ENCODE data around the gene CHIC2. TPM values are rescaled to one million over a fixed set of nuclear protein-coding genes. Genes with fewer than 3 reads are reported as not detected.

The CHIC2 gene
- total RNA-seq, 1 experiment from 2014 or later = 8.2 TPM

DNA sequence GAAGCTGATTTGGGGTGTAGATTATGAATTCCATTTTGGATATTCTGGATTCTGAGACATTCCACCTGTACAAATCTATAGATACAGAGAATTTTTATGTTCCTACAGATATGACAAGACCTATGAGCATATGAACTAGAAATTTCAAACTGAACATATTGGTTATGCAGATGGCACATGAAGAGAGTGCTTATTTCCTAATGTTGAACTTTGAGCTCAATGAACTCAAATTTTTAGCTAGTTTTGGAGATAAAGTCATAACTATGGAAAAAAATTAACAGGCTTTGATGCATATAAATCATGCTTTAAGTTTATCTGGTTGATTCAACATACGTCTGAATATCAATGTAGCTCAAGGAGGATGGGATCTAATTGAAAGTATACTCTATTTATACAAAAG is 8.9 kb downstream of the CHIC2 start:
- peaks cover 7% of the 10 kb centered on the region for H3K79me1 ChIP-seq (ENCODE audit: insufficient read depth, low read depth, low read length, poor library complexity, severe bottlenecking)
- no peak overlapping the region for H2AFZ ChIP-seq (ENCODE audit: low read length)
- Mint-ChIP-seq H3K4me1 (peaks cover 0 to 9% of the 10 kb centered on the region in 2 experiments; a peak in 1 of 4 replicates), H3K9me3 (no peaks in the 10 kb centered on the region), H3K27ac (no peak overlapping the region), H3K4me3 (no peak overlapping the region), H3K27me3 (ENCODE audit: low read depth) (no peaks in the 10 kb centered on the region), H3K36me3 (ENCODE audit: insufficient read depth in 1 of 3, low read depth in 3 of 3) (no peaks in the 10 kb centered on the region)
- H2AK5ac ChIP-seq (ENCODE audit: insufficient read length, low read length) = no peak overlapping the region
- H3T11ph ChIP-seq (ENCODE audit: low read length) = no peak overlapping the region
- H4K20me1 ChIP-seq (ENCODE audit: control insufficient read depth, insufficient read depth, insufficient read length) = no peaks in the 10 kb centered on the region
- H3K14ac ChIP-seq (ENCODE audit: insufficient read depth, low read length) = no peak overlapping the region
- H3K4me1 ChIP-seq (ENCODE audit: insufficient read depth, low read length) = no peaks in the 10 kb centered on the region
- H2BK5ac ChIP-seq (ENCODE audit: insufficient read length, low read length) = no peak overlapping the region
- H2BK20ac ChIP-seq (ENCODE audit: low read depth, low read length, poor library complexity, severe bottlenecking) = no peak overlapping the region
- H3K27me3 ChIP-seq (ENCODE audit: insufficient read depth, low read length) = no peaks in the 10 kb centered on the region
- H3K56ac ChIP-seq (ENCODE audit: insufficient read length, low read depth, low read length) = no peak overlapping the region
- no peak overlapping the region for H3K18ac ChIP-seq (ENCODE audit: insufficient read length, low read depth, low read length)
- H3K4ac ChIP-seq (ENCODE audit: low read depth, low read length) = no peak overlapping the region
- H3K79me2 ChIP-seq (ENCODE audit: insufficient read depth, low read length) = no peaks in the 10 kb centered on the region
- TF ChIP-seq, protein P1, sequence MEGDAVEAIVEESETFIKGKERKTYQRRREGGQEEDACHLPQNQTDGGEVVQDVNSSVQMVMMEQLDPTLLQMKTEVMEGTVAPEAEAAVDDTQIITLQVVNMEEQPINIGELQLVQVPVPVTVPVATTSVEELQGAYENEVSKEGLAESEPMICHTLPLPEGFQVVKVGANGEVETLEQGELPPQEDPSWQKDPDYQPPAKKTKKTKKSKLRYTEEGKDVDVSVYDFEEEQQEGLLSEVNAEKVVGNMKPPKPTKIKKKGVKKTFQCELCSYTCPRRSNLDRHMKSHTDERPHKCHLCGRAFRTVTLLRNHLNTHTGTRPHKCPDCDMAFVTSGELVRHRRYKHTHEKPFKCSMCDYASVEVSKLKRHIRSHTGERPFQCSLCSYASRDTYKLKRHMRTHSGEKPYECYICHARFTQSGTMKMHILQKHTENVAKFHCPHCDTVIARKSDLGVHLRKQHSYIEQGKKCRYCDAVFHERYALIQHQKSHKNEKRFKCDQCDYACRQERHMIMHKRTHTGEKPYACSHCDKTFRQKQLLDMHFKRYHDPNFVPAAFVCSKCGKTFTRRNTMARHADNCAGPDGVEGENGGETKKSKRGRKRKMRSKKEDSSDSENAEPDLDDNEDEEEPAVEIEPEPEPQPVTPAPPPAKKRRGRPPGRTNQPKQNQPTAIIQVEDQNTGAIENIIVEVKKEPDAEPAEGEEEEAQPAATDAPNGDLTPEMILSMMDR (conservative IDR thresholded peaks at IDR 0.05) = no peak
- no peaks in the 10 kb centered on the region for H3K9me3 ChIP-seq (ENCODE audit: control insufficient read depth, low read depth, low read length)
- no peak for DNase-seq
- no peak overlapping the region for H4K8ac ChIP-seq (replicated peaks; ENCODE audit: insufficient read length, low read depth, low read length)
- WGBS (ENCODE audit: extremely low coverage, insufficient read length, low lambda C conversion rate) = no CpG with 5 or more reads among the region's 1 CpG
- no peak overlapping the region for H4K91ac ChIP-seq (ENCODE audit: insufficient read length, low read depth, low read length)
- H3K4me2 ChIP-seq (ENCODE audit: insufficient read depth, insufficient read length, low read length) = no peak overlapping the region
- H2BK12ac ChIP-seq (ENCODE audit: insufficient read length, low read depth, low read length) = no peak overlapping the region
- H2BK15ac ChIP-seq (ENCODE audit: low read depth, low read length) = no peak overlapping the region
- no peak overlapping the region for H3K27ac ChIP-seq (ENCODE audit: insufficient read length, low read depth, low read length)
- H3K23me2 ChIP-seq (ENCODE audit: insufficient read length, low read depth, low read length, poor library complexity, severe bottlenecking) = no peaks in the 10 kb centered on the region
- no peak overlapping the region for H2BK120ac ChIP-seq (ENCODE audit: low read depth, low read length, poor library complexity, severe bottlenecking)
- H3K9ac ChIP-seq (ENCODE audit: extremely low read depth, insufficient read length, low read length) = no peak overlapping the region
- H3K23ac ChIP-seq (ENCODE audit: insufficient read length, low read depth, low read length) = no peak overlapping the region
- H4K5ac ChIP-seq (ENCODE audit: insufficient read length, low read depth, low read length) = no peak overlapping the region
